NCI-H2107 treated with DMSO at 0.1 percent for 48 hours (cell line): ENCODE results near the gene TSPAN2.

Experiments used
- DNase-seq: peaks from one replicate; lab custom pipeline; 2025; ENCODE audit not compliant: unreplicated experiment; lab: John Stamatoyannopoulos, UW

Gene TSPAN2

GRCh38 chr1:115076384-115076915, 12.9 kb downstream of the TSPAN2 start:
- DNase-seq: no peak

DNA sequence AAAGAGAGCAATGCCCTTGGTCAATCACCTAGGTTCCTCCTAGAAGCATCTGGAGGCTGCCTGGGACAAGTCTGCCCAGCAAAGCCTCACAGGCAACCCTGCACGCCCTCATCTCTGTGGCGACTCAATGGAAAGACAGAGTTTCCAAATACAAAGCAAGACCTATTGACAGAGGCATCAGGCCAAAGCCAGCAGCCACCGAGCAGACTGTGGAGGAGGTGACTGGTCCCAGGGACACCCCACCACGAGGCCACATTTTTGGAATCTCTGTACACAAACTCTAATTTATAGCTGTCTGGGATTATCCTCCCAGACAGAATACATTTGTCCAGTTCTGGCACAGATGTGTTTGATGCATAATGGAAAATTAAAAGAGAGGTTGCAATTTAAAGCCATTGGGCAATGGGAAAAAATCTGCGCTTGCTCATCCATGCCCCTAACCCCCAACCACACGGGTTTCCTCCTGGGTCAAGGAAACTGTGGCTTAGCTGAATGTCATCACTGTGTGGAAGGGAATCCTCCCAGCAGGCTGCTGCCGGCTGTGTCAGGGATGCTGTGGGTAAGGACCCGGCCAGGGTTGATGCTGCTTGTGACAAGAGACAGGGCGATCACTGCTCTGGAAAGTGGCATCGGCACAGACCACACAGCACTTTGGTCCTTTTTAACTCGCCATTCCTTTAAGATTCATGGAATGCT, 14.3 kb downstream of the TSPAN2 start:
- DNase-seq: no peak

DNA sequence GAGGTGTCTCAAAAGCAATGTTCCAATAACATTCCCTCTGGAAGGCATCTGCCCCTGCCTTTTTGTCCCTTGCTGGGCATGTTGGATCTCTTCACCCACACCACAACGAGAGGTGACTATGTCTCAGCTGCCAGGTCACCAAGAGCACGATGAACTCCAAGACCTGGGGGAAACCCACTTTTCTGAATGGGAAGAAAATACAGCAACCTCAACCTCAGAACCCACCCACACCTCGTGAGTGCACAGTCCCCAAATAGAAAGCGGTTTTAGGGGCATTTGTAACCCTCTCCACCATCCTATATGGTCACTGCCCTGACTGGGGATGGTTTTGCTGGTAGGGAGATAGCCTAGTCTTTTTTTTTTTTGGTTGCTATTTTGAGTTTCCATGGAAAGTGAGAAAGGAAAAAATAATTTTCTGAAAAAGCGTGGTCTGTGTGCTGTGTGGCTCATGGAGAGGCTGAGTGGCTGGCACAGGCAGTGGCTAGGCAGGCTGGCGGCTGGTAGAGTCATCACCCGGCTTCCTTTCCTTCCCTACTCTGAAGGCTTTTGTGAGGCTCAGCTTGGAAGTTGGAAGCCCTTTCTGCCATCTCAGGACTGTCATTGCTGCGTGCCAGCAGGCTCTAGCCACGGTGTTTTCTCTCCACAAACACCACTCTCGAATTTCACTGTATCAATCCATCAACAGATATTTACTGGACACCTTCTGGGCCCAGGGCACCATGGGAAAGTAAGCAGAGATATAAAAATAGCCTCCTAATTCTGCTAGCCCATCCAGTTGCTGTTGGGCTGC, 15.8 kb downstream of the TSPAN2 start:
- DNase-seq: no peak

- DNase-seq: no peak
These were observed 18.2 kb downstream of the TSPAN2 start for GRCh38 chr1:115071012-115071664.

DNA sequence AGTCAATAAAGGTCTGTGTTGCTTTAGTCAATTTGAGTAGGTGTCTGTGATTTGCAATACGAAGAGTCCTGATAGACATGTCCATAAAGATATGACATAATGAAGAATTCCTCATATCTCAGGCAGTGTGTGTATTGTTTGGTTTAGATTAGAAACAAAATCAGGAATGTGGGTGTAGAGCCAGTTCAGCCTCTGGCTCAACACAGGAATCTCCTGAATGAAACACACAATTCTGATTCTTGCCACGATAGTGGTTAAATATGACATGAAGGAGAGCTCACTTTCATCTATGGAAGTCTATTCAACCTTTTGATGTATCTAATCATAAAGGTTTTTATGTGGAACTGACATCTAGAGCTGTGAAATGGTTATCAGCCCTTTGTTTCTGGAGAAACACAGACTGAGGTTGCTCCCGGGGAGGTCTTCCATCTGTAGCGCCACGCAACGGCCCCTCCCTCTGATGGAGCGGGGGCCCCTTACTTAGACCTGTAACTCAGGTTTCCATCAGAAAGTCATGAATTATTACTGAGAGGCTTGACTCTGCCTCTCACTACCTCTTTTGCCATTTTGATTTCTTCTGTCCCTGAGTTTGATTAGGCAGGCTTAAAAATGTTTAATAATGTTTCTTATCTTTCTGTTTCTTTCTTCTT, 19.5 kb downstream of the TSPAN2 start:
- DNase-seq: no peak

- no peak for DNase-seq
These were observed 20.3 kb downstream of the TSPAN2 start for GRCh38 chr1:115068826-115069585.

DNA sequence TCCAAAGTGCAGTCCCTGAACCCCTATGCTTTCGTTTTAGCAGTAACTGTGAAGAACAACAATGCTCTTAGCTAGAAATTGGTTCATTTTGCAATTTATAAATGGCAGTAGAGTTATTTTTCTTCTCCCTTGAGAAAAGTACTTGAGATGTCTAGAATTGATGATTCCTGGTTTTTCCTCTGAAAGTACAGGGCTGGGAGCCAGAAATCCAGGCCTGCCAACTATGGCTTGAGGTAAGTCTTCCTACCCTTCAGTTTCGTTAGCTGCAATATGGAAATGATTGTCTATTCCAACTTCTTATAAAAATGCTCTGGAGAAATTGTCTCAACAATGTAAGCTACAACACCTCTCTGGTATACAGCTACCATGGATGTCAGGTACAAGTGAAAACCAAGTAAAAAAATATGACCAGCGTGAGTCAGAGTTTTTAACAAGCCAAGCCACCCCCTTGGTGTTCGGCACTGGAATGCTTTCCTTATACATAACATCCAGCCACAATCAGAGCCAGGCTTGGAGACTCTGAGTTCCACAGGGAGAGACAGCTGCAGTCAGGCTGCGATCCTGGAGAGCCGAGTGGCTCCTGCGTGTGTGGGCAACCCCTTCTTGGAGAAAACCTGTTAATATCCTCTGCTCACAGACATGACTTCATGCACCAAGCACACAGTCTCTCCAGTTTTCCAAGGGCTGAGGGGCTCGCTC, 22.0 kb downstream of the TSPAN2 start:
- DNase-seq: no peak

DNA sequence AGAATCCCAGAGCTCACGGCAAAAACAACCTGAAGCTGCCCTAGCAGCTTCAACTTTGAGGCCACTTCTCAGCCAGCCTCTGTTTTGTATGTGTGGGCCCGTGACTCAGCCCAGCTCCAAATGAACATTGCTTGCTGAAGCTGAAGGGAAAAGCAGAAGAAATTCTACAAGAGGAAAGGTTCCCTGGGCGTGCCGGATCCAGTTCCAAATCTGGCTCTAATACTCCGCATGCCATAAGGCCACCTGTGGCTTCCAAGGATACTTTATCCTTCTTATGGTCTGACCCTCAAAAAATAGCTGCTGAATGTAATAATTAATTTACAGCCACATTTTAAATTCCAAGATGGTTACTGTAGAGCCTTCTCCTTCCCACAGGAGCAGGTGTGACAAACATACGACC, 24.3 kb downstream of the TSPAN2 start:
- no peak for DNase-seq

- DNase-seq: no peak
These were observed 24.8 kb downstream of the TSPAN2 start for GRCh38 chr1:115064461-115064860.

DNA sequence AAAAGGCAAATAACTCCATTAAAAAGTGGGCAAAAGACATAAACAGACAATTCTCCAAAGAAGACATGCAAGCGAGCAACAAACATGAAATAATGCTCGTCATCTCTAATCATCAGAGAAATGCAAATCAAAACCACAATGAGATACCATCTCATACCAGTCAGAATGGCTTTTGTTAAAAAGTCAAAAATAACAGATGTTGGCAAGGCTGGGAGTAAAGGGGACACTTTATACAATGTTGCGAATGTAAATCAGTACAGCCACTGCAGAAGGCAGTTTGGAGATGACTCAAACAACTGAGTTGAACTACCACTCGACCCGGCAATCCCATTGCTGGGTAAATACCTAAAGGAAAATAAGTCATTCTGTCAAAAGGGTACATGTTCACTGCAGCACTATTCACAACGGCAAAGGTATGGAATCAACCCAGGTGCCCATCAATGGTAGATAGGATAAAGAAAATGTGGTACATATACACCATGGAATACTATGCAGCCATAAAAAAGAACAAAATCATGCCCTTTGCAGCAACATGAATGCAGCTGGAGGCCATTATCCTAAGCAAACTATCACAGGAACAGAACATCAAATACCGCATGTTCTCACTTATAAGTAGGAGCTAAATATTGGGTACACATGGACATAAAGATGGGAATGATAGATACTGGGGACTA, 25.9 kb downstream of the TSPAN2 start:
- DNase-seq: no peak

DNA sequence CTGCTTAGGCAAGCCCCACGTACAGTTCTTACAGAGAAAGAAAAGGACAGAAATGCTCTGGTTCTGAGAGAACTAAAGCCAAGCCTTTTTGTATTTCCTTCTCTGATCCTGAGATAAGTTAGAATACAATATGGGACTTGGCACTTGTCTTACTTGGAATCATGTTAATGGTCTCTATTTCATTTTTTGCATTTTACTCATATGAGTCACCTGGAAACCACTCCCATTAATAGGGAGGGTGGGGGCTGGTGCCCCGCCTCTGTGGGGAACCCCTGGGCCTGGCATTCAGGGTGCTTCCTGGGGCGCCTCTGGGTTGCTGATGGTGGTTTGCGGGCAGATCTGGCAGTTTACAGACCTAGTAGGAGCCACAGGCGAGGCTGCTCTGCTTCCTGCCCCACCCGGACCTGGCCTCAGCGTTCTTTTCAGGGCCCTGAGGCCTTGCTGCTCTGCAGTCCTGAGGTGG, 26.7 kb downstream of the TSPAN2 start:
- no peak for DNase-seq

GRCh38 chr1:115060501-115060900, 28.8 kb downstream of the TSPAN2 start:
- DNase-seq: no peak

DNA sequence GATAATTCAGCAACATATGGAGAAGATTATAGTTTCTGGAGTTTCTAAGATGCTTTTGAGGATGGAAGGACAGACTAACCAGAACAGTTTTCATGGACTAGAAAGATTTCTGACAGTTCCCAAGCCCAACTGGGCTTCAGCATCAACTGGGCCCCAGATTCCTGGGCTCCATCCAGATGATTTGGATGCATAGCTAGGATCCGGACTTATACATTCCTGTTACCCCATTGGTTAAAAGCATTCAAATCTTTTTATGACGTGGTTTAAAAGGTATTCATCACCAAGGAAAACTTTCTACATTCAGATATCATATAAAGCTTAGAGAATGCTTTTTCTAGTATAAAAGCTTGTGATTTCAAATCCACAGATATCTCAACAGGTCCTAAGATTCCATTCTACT, 30.0 kb downstream of the TSPAN2 start:
- DNase-seq: no peak

- no peak for DNase-seq
These were observed 31.5 kb downstream of the TSPAN2 start for GRCh38 chr1:115057661-115058254.

DNA sequence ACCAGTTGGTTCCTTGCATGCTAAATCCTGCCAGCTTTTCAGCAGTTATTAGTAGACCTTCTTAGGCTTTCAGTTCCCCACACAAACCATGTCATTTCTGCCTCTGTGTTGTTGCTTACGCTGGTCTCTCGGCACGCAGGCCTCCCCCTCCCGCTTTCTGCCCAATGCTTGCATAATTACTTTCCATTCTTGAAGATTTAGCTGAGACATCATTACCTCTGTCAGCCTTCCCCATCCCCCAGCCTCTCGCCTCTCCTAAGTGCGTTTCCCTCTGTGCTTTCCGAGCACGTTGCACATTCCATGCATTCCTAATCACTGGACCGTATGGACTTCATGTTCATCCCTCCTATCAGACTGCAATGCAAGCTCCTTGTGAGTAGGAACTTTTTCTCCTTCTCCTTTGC, 32.9 kb downstream of the TSPAN2 start:
- no peak for DNase-seq

DNA sequence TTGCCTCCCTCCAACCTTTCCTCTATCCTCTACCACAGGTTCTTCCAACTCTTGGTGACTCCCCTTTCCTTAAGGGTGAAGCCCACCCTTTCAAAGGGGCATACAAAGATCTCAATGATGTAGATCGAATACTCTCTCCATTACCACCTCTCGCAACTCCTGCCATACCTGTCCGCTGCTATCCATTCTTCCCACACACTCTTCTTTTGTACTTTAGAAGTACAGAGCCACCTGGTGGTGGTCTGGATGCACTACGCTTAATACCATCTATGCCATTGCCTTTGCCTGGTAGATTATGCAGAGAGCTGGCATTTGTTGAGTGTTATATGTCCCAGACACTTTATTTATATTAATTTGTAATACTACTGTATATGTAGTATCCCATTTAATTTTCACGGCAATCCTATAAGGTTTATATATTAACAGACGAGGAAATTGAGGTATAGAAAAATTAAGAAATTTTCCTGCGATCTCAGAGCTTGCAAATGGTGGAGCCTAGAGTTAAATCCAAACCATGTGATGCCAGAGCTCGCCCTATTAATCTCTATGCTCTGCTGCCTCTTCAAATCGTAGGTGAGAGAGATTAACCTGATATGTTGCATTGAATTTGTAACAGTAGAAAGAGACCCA, 36.7 kb downstream of the TSPAN2 start:
- peak; percentile 65 for DNase-seq

DNA sequence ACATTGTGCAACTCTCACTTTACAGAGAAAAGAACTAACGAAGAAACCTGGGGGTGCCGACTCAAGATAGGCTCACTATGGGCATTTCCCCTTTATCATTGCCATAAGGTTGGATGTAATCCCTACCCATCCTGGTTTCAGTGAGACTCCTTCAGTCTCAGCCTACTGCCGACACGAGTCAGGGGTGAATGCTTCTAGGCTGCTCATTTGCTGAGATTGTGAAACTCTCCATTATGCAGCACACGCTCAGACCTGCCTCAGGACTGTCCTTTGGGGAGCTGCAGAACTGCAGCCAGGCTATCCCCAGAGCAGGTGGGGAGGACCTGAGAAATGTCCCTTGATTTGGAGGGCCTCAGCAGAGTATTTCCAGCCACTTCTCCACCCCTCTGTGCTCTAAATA, 37.5 kb downstream of the TSPAN2 start:
- no peak for DNase-seq

DNA sequence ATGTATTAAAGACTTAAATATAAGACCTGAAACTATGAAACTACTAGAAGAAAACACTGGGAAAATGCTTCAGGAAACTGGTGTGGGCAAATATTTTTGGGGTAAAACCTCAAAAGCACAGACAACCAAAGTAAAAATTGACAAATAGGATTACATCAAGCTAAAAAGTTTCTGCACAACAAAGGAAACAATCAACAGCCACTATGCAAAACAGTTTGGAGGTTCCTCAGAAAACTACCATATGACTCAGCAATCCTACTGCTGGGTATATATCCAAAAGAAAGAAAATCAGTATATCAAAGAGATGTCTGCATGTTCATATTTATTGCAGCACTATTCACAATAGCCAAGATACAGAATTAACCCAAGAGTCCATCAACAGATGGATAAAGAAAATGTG, 42.6 kb downstream of the TSPAN2 start:
- DNase-seq: no peak
